TTC549 (cell line): ENCODE data around the gene CASZ1.

Experiments
- FAIRE-seq: peaks from 2 replicates; lab custom pipeline; 2012; peaks lifted over from hg19 to GRCh38; lab: Jason Lieb, UNC

Gene CASZ1

GRCh38 chr1:10793129-10793651, 3.3 kb downstream of the CASZ1 start:
- FAIRE-seq: no peak

GRCh38 chr1:10791105-10791951, 5.1 kb downstream of the CASZ1 start:
- no peak for FAIRE-seq

- no peak for FAIRE-seq
Observed at GRCh38 chr1:10789803-10790702, 6.4 kb downstream of the CASZ1 start.

GRCh38 chr1:10789047-10789791, 7.2 kb downstream of the CASZ1 start:
- FAIRE-seq: no peak

- no peak for FAIRE-seq
Observed at GRCh38 chr1:10788592-10789006, 7.8 kb downstream of the CASZ1 start.

- FAIRE-seq: no peak
Observed at GRCh38 chr1:10787286-10787685, 9.2 kb downstream of the CASZ1 start.

- no peak for FAIRE-seq
Observed at GRCh38 chr1:10785728-10786638, 10.5 kb downstream of the CASZ1 start.

- FAIRE-seq: no peak
Observed at GRCh38 chr1:10784998-10785727, 11.3 kb downstream of the CASZ1 start.

GRCh38 chr1:10782491-10783244, 13.8 kb downstream of the CASZ1 start:
- FAIRE-seq: no peak

GRCh38 chr1:10781137-10781536, 15.3 kb downstream of the CASZ1 start:
- no peak for FAIRE-seq

- no peak for FAIRE-seq
Observed at GRCh38 chr1:10779841-10780240, 16.6 kb downstream of the CASZ1 start.

GRCh38 chr1:10779201-10779600, 17.2 kb downstream of the CASZ1 start:
- no peak for FAIRE-seq

- FAIRE-seq: no peak
Observed at GRCh38 chr1:10778640-10779039, 17.8 kb downstream of the CASZ1 start.

- FAIRE-seq: no peak
Observed at GRCh38 chr1:10777749-10778574, 18.5 kb downstream of the CASZ1 start.

- FAIRE-seq: no peak
Observed at GRCh38 chr1:10776190-10776905, 20.1 kb downstream of the CASZ1 start.

- FAIRE-seq: no peak
Observed at GRCh38 chr1:10775763-10776162, 20.7 kb downstream of the CASZ1 start.

GRCh38 chr1:10774615-10775310, 21.7 kb downstream of the CASZ1 start:
- FAIRE-seq: no peak
